H1 (cell line): ENCODE results near the gene GREM2. TPM values are rescaled to one million over a fixed set of nuclear protein-coding genes. Genes with fewer than 3 reads are reported as not detected.

ENCODE experiments used
- TCF12 ChIP-seq: IDR thresholded peaks from 2 replicates; pipeline ENCODE4 v1.6.1; 2011; ENCODE audit warnings: low read depth, mild to moderate bottlenecking, low read length
- polyA plus RNA-seq, 7 experiments: library from polyadenylated mRNA; depleted of rRNA in 3 of 7; stranded (reverse) in 5 of 7; unstranded in 2 of 7; fragments of >200 nt in 5 of 7; fragments of 200-250 nt in 2 of 7; gene quantifications; 1 replicate in 5 of 7; 2 replicates in 1 of 7; 4 replicates in 1 of 7; pipeline versions ENCODE4 v1.2.1 to v1.2.3, GENCODE V29; 2011 to 2013; ENCODE audit warnings: missing spikeins in 2 of 7, mixed read lengths in 2 of 7
- total RNA-seq: library from RNA; stranded (reverse); fragmentation: NEBNext Ultra II Directional; extraction: Animal tissue kit (Norgen Biotek cat#: 25700); gene quantifications from 2 replicates; pipeline ENCODE4 v1.2.1, GENCODE V29; 2021

Gene GREM2
- total and polyA plus RNA-seq, 2 of the 8 experiments (the other 6 are each of a cell fraction or from before 2014, with no cell fraction given), result 0.05 TPM; not detected in 1

DNA sequence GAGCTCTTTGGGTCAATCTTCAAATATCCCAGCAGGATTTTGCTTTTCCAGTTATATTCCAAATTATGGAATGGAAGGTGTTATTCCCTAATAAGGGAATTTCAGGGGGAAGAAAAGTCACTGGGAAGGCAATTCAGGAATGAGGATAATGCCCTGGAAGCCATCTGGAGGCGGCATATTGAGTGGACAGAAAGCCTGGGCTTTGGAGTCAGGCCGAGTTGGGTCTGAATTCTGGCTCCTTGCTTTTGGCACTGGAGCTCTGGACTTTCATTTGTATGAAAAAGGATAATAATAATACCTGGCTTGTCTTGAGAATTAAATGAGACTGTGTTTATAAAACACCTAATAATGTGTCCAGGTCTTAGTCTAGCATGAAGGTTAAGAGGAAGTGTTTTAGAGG, 16.5 kb downstream of the GREM2 start (continued):
- no peak for TF ChIP-seq TCF12
- TF ChIP-seq, all 59 proteins: peak for 0
